ENCODE results near the gene APOL1.

- no peak for TF ChIP-seq ELK1 (IDR thresholded peaks at IDR 0.05; ENCODE audit: low read depth, low read length)
- TF ChIP-seq CTCF (IDR thresholded peaks at IDR 0.05): no peak
- TF ChIP-seq POLR2A (IDR thresholded peaks at IDR 0.05; ENCODE audit: low read length): no peak
- TF ChIP-seq REST (IDR thresholded peaks at IDR 0.05): no peak
These were observed 25.5 kb upstream of the APOL1 start for GRCh38 chr22:36227396-36227795.
